MCF 10A (cell line): ENCODE results near the gene ANGEL1. TPM values are rescaled to one million over a fixed set of nuclear protein-coding genes. Genes with fewer than 3 reads are reported as not detected.
A peak's percentile ranks its signal among the peaks of the same experiment; 100 is the strongest.

ENCODE experiments used
- BruUV-seq: library from RNA; stranded (reverse); fragments of 400-500 nt; replicated peaks from 2 replicates; lab custom pipeline; 2021; lab: Mats Ljungman, UMichigan
- CTCF ChIA-PET: fragments of 300-600 bp; sonication (Branson Sonifier 250); formaldehyde crosslinking; extraction: SDS; loops from one replicate; lab custom pipeline; 2021; ENCODE audit warnings: antibody characterized with exemption, inconsistent platforms; lab: Yijun Ruan, JAX
- POLR2A ChIA-PET: fragments of 300-600, 350-650 bp; sonication (Branson Sonifier 250); formaldehyde crosslinking; extraction: SDS; loops from one replicate; lab custom pipeline; 2020; ENCODE audit warnings: antibody characterized with exemption, inconsistent platforms; lab: Yijun Ruan, JAX
- DNase-seq: peaks from one replicate; pipeline ENCODE4 v3.0.0-alpha.2; 2018; ENCODE audit not compliant: unreplicated experiment
- H3K27ac Mint-ChIP-seq: one replicate; pipeline ENCODE4 v1.8.0; 2022; ENCODE audit warnings: mild to moderate bottlenecking, low read depth, mixed read lengths; ENCODE audit not compliant: unreplicated experiment
- H3K27me3 Mint-ChIP-seq: one replicate; pipeline ENCODE4 v1.8.0; 2022; ENCODE audit warnings: mixed read lengths; ENCODE audit not compliant: insufficient read depth, unreplicated experiment
- H3K36me3 Mint-ChIP-seq: one replicate; pipeline ENCODE4 v1.8.0; 2022; ENCODE audit warnings: mild to moderate bottlenecking, moderate library complexity, mixed read lengths; ENCODE audit not compliant: insufficient read depth, unreplicated experiment
- H3K4me1 Mint-ChIP-seq: one replicate; pipeline ENCODE4 v1.8.0; 2022; ENCODE audit warnings: mixed read lengths; ENCODE audit not compliant: insufficient read depth, unreplicated experiment
- H3K4me3 Mint-ChIP-seq: one replicate; pipeline ENCODE4 v1.8.0; 2022; ENCODE audit warnings: mild to moderate bottlenecking, moderate library complexity, mixed read lengths; ENCODE audit not compliant: unreplicated experiment
- H3K9me3 Mint-ChIP-seq: one replicate; pipeline ENCODE4 v1.8.0; 2022; ENCODE audit warnings: mixed read lengths; ENCODE audit not compliant: unreplicated experiment
- intact Hi-C: fragments of 100-400 bp; cut with micrococcal nuclease; formaldehyde crosslinking; loops from 2 replicates; pipeline ENCODE4 v1.14.1; 2022
- total RNA-seq: library from RNA; stranded (reverse); gene quantifications from 2 replicates; pipeline ENCODE4 v1.2.3, GENCODE V29; 2022
- TF ChIP-seq, protein P1 (sequence below): fragments of 200-600 bp; IDR thresholded peaks from one replicate; pipeline ENCODE4 v1.8.0; 2022; ENCODE audit warnings: antibody characterized with exemption, mild to moderate bottlenecking; ENCODE audit not compliant: unreplicated experiment

Gene ANGEL1
- total RNA-seq, 1 experiment from 2014 or later, result 21.3 TPM

DNA sequence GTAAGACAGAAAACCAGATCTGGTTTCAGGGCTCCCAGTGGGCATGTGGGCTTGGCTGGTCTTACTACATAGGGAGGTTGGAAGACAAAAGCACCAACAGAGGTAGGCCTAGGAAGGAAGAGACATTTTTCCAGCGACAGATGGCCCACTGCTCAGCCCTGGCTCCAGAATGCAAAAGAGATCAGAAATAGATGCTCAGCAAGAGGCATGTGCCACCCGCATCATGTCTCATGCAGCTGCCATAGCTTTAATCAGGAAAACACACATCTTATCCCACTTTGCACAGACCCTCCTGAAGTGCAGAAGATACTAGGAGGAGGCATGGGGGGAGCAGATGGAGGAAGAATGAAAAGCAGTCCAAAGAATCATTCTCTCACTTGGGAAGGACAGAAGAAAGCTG, 26.1 kb downstream of the ANGEL1 start:
- Mint-ChIP-seq H3K36me3 (peaks cover 60% of the 10 kb centered on the region), H3K27ac (no peak overlapping the region), H3K4me1 (no peaks in the 10 kb centered on the region), H3K4me3 (no peak overlapping the region), H3K27me3 (no peaks in the 10 kb centered on the region), H3K9me3 (no peaks in the 10 kb centered on the region)
- TF ChIP-seq, protein P1, sequence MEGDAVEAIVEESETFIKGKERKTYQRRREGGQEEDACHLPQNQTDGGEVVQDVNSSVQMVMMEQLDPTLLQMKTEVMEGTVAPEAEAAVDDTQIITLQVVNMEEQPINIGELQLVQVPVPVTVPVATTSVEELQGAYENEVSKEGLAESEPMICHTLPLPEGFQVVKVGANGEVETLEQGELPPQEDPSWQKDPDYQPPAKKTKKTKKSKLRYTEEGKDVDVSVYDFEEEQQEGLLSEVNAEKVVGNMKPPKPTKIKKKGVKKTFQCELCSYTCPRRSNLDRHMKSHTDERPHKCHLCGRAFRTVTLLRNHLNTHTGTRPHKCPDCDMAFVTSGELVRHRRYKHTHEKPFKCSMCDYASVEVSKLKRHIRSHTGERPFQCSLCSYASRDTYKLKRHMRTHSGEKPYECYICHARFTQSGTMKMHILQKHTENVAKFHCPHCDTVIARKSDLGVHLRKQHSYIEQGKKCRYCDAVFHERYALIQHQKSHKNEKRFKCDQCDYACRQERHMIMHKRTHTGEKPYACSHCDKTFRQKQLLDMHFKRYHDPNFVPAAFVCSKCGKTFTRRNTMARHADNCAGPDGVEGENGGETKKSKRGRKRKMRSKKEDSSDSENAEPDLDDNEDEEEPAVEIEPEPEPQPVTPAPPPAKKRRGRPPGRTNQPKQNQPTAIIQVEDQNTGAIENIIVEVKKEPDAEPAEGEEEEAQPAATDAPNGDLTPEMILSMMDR, result no peak
- no TSS peak for BruUV-seq
- POLR2A ChIA-PET, result no interaction called here
- CTCF ChIA-PET, result no interaction called here
- intact Hi-C loops, result no loop called here
- no peak for DNase-seq

DNA sequence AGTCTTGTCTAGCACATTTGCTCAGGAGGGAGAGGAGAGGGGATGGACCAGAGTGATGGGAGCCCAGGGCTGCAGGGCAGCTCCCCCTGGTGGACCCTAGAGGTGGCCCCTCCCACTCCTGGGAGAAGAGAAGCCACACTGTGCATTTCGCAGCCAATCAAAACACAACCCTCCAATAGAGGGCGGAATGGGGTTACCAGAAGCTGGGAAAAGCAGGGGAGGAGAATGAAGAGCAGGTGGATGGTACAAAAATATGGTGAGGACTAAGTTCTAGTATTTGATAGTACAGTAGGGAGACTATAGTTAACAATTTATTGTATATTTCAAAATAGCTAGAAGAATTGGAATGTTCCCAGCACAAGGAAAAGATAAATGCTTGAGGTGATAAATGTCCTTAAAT, 27.8 kb downstream of the ANGEL1 start:
- TF ChIP-seq, protein P1, result peak; percentile 43
- no TSS peak for BruUV-seq
- ChIA-PET POLR2A (interaction anchor here (0.7 to 1.2 kb wide), 2 partner anchors 9 to 21 kb away, joined by 3 to 4 read pairs; no protein-coding TSS in a partner anchor), CTCF (interaction anchor here (0.6 to 3.2 kb wide), 9 partner anchors 12 to 456 kb away, joined by 3 to 24 read pairs (median 4); partner anchors contain the start of gene ANGEL1)
- no peaks in the 10 kb centered on the region for H3K4me1 Mint-ChIP-seq
- intact Hi-C loops, result loop anchor here (1.0 kb wide), 1 partner anchor 75 kb away; no protein-coding TSS in a partner anchor
- no peak overlapping the region for H3K27ac Mint-ChIP-seq
- H3K4me3 Mint-ChIP-seq, result no peak overlapping the region
- DNase-seq, result peak; percentile 87
- H3K36me3 Mint-ChIP-seq, result peaks cover 50% of the 10 kb centered on the region
- no peaks in the 10 kb centered on the region for H3K9me3 Mint-ChIP-seq
- no peaks in the 10 kb centered on the region for H3K27me3 Mint-ChIP-seq

GRCh38 chr14:76784266-76784874, 28.3 kb downstream of the ANGEL1 start:
- Mint-ChIP-seq H3K4me3 (no peak overlapping the region), H3K9me3 (no peaks in the 10 kb centered on the region), H3K27ac (no peak overlapping the region), H3K4me1 (no peaks in the 10 kb centered on the region), H3K36me3 (peaks cover 45% of the 10 kb centered on the region), H3K27me3 (no peaks in the 10 kb centered on the region)
- intact Hi-C loops, result no loop called here
- ChIA-PET POLR2A (interaction anchor here (0.7 to 1.2 kb wide), 2 partner anchors 8 to 22 kb away, joined by 3 to 4 read pairs; no protein-coding TSS in a partner anchor), CTCF (interaction anchor here (0.6 to 3.2 kb wide), 6 partner anchors 17 to 80 kb away, joined by 3 to 24 read pairs (median 5); partner anchors contain the start of gene ANGEL1)
- TF ChIP-seq, protein P1, result no peak
- BruUV-seq, result no TSS peak
- no peak for DNase-seq

DNA sequence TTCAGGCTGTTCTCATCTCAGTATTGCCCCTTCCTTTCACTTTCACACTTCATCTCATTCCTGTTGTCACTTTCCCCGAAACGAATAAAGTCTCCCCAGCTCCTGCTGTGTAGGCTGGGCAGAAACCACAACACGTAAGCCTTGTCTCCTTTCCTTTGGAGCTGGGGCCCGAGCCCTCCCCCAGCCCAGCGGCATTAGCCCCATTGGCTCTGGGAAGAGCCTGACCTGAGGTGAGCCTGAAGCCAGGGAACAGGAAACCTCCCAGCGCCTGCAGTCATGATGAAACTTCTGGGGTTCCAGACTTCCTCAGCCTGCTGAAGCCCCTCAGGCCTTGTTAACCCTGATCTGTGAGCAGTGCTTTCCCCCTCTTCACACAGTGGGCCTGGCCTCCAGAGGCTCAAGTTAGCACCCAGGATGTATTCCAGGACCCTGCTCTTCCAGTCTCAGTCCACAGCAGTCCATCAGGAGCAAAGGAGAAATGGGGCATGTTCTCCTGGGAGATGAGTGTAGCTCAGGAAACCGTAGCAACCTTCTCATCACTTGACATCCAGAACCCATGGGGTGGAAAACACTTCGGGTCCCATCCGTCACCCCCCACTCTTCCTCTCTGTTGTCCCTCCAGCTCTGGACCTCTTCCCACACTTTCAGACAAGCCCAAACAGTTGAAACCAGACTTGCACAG, 29.7 kb downstream of the ANGEL1 start:
- intact Hi-C loops, result no loop called here
- Mint-ChIP-seq H3K27ac (no peak overlapping the region), H3K4me1 (no peaks in the 10 kb centered on the region), H3K36me3 (peaks cover 31% of the 10 kb centered on the region), H3K9me3 (no peaks in the 10 kb centered on the region), H3K27me3 (no peaks in the 10 kb centered on the region), H3K4me3 (no peak overlapping the region)
- no peak for DNase-seq
- TF ChIP-seq, protein P1, result no peak
- CTCF ChIA-PET, result interaction anchor here (0.6 to 3.2 kb wide), 4 partner anchors 29 to 544 kb away, joined by 3 to 24 read pairs (median 6); no protein-coding TSS in a partner anchor
- POLR2A ChIA-PET, result interaction anchor here (0.5 to 1.0 kb wide), 2 partner anchors 10 to 1069 kb away, joined by 3 read pairs; no protein-coding TSS in a partner anchor
- no TSS peak for BruUV-seq
